ENCODE data around the gene TMEM38A.

TMEM38A gene

DNA sequence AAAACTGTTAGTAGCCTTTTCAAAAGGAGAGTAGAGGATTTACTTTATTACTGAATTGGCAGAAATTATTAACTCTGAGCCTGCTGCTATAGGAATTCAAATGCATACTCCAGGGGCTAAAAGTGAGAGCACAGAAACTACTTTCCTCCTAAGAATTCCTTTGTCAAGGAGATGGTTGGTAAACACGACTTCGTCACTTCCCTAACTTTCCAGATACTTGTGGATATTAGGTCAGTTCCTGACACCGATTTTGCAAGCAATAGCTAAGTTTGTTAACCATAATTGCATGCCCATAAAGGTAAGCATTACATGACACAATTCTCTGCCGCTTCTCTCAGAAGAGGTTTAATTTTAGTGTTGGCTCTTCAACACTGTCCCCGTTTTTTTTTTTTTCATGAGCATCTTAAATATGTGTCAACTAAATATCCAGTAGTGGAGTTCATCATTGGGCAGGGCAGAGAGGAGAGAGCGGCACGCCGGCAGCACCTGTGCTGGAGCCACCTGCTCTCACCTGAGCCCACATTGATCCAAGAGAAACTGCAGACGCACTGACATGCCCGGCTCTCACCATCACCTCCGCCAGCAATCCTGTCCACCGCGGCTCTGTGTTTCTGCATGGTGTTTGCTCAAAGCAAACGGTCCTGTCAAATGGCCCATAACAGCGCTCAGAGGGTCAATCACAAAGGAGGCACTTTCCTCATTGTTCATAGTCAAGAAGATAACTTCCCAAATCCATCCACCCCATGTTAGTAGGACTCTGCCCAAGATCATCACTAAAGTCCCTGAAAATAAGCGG is 35.6 kb upstream of the TMEM38A start:
- no peaks in the 10 kb centered on the region for H3K9me3 Mint-ChIP-seq
- peaks cover 27% of the 10 kb centered on the region for H3K36me3 Mint-ChIP-seq (ENCODE audit: low read depth)
- DNase-seq (ENCODE audit: low spot score) = no peak
- H3K27me3 Mint-ChIP-seq (ENCODE audit: low read depth) = no peaks in the 10 kb centered on the region
- H3K4me1 Mint-ChIP-seq (ENCODE audit: low read depth) = peaks cover 27% of the 10 kb centered on the region
- H3K4me3 Mint-ChIP-seq = peak overlapping the region; percentile 94
- peak overlapping the region; percentile 50 for H3K27ac Mint-ChIP-seq

DNA sequence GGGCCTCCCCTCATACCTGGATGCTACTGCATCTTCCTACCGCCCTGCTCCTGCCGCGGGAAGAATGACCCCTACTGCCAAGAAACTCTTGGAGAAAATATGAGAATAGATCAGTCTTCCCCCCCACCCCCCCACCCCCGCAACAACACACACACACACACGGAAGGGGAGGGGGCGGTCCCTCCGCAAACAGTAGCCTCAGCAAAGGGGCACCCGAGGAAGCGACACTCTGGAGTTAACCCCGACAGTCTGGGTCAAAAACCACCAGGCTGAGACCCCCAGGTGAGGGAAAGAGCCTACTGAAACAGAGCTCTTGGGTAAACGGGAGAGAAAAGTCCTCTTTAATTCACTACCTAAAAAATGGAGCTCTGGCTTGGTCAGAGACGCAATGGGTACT is 34.1 kb upstream of the TMEM38A start:
- H3K36me3 Mint-ChIP-seq (ENCODE audit: low read depth) = peaks cover 34% of the 10 kb centered on the region
- no peaks in the 10 kb centered on the region for H3K27me3 Mint-ChIP-seq (ENCODE audit: low read depth)
- no peaks in the 10 kb centered on the region for H3K9me3 Mint-ChIP-seq
- H3K4me1 Mint-ChIP-seq (ENCODE audit: low read depth) = peaks cover 30% of the 10 kb centered on the region
- H3K4me3 Mint-ChIP-seq = peak overlapping the region; percentile 94
- H3K27ac Mint-ChIP-seq = peak overlapping the region; percentile 89
- peak; percentile 8 for DNase-seq (ENCODE audit: low spot score)

DNA sequence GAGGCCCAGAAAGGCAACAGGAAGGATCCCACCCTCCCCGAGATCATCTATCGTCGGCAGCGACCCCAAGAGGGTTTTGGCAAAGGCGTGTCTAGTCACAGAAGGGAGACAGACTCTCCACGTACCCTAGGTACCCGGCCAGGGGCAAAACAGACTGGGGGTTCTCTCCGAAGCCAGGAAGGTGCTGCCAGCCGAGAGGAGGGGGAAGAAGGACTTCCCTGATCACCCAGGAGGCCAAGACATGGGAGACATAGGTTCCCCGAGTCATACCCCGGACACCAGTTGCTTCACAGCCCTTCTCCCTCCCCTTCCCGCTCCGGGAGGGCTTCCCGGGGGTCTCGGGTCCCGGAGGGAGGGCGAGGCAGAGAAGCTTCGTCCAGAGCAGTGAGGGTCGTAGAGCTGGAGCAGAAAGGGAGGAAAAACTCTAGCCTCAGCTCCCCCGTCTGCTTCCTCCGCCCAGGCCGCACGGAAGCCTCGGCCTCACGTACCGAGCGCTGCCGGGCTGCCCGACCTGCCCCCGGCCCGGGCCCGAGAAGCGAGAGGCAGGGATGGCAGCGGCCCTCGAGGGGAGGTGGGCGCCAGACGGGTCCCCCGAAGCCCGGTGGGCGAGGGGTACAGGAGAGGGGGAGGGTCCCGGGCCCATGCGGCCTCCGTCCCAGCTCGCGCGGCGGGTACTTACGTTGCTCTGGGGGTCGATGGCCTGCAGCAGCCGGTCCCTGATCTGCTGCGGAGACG is 33.6 kb upstream of the TMEM38A start:
- H3K4me1 Mint-ChIP-seq (ENCODE audit: low read depth) = peaks cover 33% of the 10 kb centered on the region

DNA sequence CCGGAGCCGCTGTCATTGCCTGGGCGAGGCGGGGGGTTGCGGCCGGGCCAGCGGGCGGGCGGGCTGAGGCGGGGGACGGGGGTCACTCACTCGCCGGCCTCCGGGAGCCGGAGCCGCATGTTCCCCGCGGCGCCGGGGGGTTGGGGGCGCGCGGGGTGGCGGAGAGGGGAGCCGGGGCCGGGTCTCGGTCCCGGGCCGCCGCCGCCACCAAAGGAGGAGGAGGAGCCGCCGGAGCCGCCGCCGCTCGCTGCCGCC is 33.1 kb upstream of the TMEM38A start:
- no peak overlapping the region for H3K4me3 Mint-ChIP-seq
- H3K9me3 Mint-ChIP-seq = no peaks in the 10 kb centered on the region
- H3K36me3 Mint-ChIP-seq (ENCODE audit: low read depth) = peaks cover 39% of the 10 kb centered on the region
- H3K4me1 Mint-ChIP-seq (ENCODE audit: low read depth) = peaks cover 36% of the 10 kb centered on the region
- no peaks in the 10 kb centered on the region for H3K27me3 Mint-ChIP-seq (ENCODE audit: low read depth)
- no peak for DNase-seq (ENCODE audit: low spot score)
- peak overlapping the region; percentile 36 for H3K27ac Mint-ChIP-seq

More for the DNA sequence above, 33.6 kb upstream of the TMEM38A start:
- Mint-ChIP-seq H3K27ac (peak overlapping the region; percentile 89), H3K36me3 (ENCODE audit: low read depth) (peaks cover 37% of the 10 kb centered on the region), H3K27me3 (ENCODE audit: low read depth) (no peaks in the 10 kb centered on the region), H3K9me3 (no peaks in the 10 kb centered on the region), H3K4me3 (peak overlapping the region; percentile 94)
- peak; percentile 6 for DNase-seq (ENCODE audit: low spot score)

DNA sequence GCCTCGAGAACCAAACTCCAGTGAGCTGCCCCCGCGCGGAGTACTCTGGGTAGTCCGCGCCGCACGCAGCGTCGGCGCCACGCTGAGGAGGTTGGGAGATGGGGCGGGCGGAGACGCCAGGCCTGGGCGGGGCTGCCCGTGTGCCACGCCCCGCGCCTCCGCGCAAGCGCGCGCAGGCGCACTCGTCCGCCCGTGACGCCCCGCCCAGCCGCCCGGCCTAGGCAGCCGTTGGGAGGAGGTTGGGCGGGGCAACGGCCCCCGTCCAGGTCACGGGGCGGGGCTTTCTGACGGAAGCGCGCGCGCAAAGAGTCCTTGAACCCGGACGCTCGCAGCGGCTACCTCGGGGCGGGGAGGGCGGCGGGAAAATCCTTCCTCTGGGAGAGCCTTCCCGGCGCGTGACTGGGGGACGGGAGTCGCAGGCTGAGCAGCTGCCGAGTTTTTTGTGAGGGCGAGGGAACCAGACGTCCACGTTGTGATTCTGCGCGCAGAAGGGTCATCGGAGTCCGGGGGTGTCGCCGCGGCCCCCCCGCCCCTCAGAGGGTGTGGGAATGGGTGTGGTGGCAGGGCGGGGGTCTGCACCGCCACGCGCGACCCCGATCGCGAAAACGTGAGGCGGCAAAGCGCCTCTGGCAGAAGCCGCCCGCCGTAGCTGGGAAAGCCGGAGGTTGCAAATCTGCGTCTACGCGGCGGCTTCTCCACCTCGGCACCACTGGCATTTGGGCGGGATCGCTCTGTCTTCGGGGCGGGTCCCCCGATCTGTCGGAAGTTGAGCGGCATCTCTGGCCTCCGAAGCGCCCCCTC is 32.6 kb upstream of the TMEM38A start, which contains the start of gene MED26:
MED26 (minus strand) TSS at position 22 of the 801 bp plus-strand sequence. CDS start 261 bp downstream, outside the sequence.
- no peaks in the 10 kb centered on the region for H3K27me3 Mint-ChIP-seq (ENCODE audit: low read depth)
- H3K36me3 Mint-ChIP-seq (ENCODE audit: low read depth) = peaks cover 39% of the 10 kb centered on the region
- peak within 1 kb of the TSS; percentile 99 for H3K4me3 Mint-ChIP-seq
- H3K9me3 Mint-ChIP-seq = no peaks in the 10 kb centered on the region
- H3K4me1 Mint-ChIP-seq (ENCODE audit: low read depth) = peaks cover 36% of the 10 kb centered on the region
- H3K27ac Mint-ChIP-seq = peak within 1 kb of the TSS; percentile 100
- DNase-seq (ENCODE audit: low spot score) = peak; percentile 92

DNA sequence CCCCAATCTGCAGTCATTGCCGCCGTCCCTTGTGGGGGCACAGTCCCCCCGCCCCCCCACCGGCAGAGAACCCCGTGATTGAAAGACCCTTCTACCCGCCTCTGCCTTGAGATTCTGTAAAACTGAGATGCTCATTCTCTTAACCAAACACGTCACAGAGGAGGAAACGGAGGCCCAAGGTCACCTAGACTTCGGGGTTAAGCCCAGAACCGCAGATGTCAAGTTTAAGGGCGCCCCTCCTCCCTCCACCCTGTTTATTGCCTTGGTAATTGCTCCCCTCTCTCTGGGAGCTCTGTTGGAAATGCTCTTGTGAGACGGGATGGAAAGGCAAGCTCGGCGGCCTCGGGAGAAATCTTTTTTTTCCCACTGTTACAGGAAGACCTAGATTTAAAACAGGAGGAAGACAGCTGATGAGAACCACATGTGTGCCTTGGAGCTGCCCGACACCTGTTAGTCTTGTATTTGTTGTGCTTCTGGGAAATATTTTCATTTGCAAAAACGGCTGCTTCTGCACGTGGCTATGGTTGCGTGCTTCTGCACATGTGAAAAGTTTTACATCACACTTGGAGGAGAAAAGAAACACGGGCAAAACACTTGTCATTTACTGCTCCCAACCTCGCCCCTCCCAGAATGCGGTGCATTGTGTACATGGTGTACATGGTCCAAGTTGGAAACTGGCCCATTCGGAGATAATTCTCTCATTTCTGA is 31.8 kb upstream of the TMEM38A start:
- Mint-ChIP-seq H3K9me3 (no peaks in the 10 kb centered on the region), H3K27me3 (ENCODE audit: low read depth) (no peaks in the 10 kb centered on the region), H3K36me3 (ENCODE audit: low read depth) (peaks cover 45% of the 10 kb centered on the region), H3K4me1 (ENCODE audit: low read depth) (peaks cover 36% of the 10 kb centered on the region), H3K4me3 (peak overlapping the region; percentile 99), H3K27ac (peak overlapping the region; percentile 100)
- no peak for DNase-seq (ENCODE audit: low spot score)

DNA sequence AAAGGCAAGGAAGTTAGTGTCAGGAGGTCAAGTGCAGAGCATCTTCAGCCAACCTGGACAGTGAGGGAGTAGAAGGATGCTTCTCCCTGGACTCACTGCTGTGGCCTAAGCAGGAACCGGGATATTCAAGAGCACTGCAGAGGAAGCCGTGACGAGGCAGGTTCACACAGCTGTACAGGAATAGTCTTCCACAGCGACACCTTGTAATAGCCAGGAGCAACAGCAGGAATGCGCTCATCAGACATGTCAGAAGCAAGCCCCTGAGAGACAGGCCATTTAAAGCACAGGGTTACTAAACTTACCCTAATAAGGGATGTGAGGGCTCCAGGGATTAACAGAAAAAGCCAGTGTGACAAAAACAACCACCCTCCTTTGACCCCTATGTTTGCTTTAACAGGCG is 29.5 kb upstream of the TMEM38A start:
- Mint-ChIP-seq H3K4me3 (no peak overlapping the region), H3K36me3 (ENCODE audit: low read depth) (peaks cover 40% of the 10 kb centered on the region), H3K27ac (peak overlapping the region; percentile 49)

DNA sequence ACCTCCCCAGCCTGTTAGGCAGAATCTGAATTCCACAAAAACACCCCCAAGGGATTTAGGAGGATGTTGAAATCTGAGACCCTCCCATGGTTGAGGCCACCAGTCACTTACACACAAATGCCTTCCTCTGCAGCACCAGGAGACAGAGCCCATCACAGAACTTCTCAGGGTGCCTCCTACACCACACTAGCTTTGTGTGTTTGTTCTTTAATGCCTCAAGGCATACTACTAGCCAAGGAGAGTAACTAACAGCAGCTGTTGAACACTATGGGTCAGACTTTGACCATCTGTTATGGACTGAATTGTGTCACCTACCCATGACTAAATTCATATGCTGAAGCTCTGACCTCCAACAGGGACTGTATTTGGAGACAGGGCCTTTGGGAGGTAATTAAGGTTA is 23.4 kb upstream of the TMEM38A start:
- H3K27ac Mint-ChIP-seq = no peak overlapping the region

More for the DNA sequence above, 29.5 kb upstream of the TMEM38A start:
- peaks cover 23% of the 10 kb centered on the region for H3K4me1 Mint-ChIP-seq (ENCODE audit: low read depth)
- no peaks in the 10 kb centered on the region for H3K27me3 Mint-ChIP-seq (ENCODE audit: low read depth)
- DNase-seq (ENCODE audit: low spot score) = no peak
- H3K9me3 Mint-ChIP-seq = no peaks in the 10 kb centered on the region

DNA sequence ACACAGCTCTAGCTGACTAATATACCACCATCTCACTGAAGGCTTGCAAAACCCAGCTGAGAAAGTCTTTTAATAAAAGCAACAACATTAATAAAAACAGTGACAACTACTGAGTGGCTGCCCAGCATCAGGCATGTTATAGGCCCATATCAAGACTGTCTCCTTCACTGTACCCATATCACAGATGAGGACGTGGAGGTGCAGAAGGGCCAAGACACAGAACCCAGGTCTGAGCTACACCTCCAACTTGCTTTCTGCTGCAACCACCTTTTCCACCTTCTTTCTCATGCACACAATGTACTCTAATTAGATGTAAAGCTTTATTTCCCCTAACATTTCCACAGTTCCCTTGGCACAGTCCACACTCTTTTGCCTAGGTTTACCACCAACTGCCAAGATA is 22.3 kb upstream of the TMEM38A start:
- peak overlapping the region; percentile 28 for H3K27ac Mint-ChIP-seq
- H3K4me1 Mint-ChIP-seq (ENCODE audit: low read depth) = peaks cover 2% of the 10 kb centered on the region
- no peaks in the 10 kb centered on the region for H3K27me3 Mint-ChIP-seq (ENCODE audit: low read depth)
- no peak for DNase-seq (ENCODE audit: low spot score)
- no peaks in the 10 kb centered on the region for H3K9me3 Mint-ChIP-seq
- no peak overlapping the region for H3K4me3 Mint-ChIP-seq
- H3K36me3 Mint-ChIP-seq (ENCODE audit: low read depth) = peaks cover 41% of the 10 kb centered on the region

More for the DNA sequence above, 23.4 kb upstream of the TMEM38A start:
- Mint-ChIP-seq H3K4me1 (ENCODE audit: low read depth) (peaks cover 4% of the 10 kb centered on the region), H3K36me3 (ENCODE audit: low read depth) (peaks cover 37% of the 10 kb centered on the region), H3K9me3 (no peaks in the 10 kb centered on the region), H3K27me3 (ENCODE audit: low read depth) (no peaks in the 10 kb centered on the region), H3K4me3 (no peak overlapping the region)
- no peak for DNase-seq (ENCODE audit: low spot score)

DNA sequence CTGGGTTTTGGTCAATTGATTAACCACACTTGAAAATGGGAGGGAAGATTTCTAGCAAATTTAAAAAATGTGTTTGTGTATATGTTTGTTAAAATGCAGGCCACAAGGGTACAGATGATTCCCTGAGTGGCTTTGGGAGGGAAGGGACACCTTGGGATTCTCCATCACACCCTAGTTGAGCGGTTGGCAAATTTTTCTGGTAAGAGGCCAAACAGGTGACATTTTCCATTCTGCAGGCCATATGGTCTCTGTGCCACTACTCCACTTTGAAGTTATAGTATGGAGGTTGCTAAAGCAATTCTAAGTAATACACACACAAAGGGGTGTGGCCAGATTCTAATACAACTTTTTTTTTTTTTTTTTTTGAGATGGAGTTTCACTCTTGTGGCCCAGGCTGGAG is 20.0 kb upstream of the TMEM38A start:
- peaks cover 46% of the 10 kb centered on the region for H3K36me3 Mint-ChIP-seq (ENCODE audit: low read depth)
- H3K4me3 Mint-ChIP-seq = no peak overlapping the region
- H3K27ac Mint-ChIP-seq = no peak overlapping the region
- peaks cover 2% of the 10 kb centered on the region for H3K4me1 Mint-ChIP-seq (ENCODE audit: low read depth)
- no peaks in the 10 kb centered on the region for H3K27me3 Mint-ChIP-seq (ENCODE audit: low read depth)
- no peaks in the 10 kb centered on the region for H3K9me3 Mint-ChIP-seq
- no peak for DNase-seq (ENCODE audit: low spot score)

DNA sequence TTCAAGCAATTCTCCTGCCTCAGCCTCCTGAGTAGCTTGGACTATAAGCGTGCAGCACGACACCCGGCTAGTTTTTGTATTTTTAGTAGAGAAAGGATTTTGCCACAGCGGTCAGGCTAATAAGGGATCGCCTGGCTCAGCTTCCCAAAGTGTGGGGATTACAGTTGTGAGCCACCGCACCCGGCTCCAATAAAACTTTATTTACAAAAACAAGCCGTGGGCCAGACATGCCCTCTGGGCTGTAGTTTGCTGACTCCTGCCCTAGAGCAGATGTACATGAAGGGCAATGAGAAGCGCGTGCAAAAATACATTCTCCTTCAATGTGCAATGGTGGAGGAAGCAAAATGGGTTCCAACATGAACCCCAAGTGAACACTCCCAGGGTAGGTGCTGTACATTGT is 19.2 kb upstream of the TMEM38A start:
- no peak overlapping the region for H3K4me3 Mint-ChIP-seq
- no peak for DNase-seq (ENCODE audit: low spot score)
- no peaks in the 10 kb centered on the region for H3K9me3 Mint-ChIP-seq
- peaks cover 2% of the 10 kb centered on the region for H3K4me1 Mint-ChIP-seq (ENCODE audit: low read depth)
- no peak overlapping the region for H3K27ac Mint-ChIP-seq
- peaks cover 48% of the 10 kb centered on the region for H3K36me3 Mint-ChIP-seq (ENCODE audit: low read depth)
- no peaks in the 10 kb centered on the region for H3K27me3 Mint-ChIP-seq (ENCODE audit: low read depth)

DNA sequence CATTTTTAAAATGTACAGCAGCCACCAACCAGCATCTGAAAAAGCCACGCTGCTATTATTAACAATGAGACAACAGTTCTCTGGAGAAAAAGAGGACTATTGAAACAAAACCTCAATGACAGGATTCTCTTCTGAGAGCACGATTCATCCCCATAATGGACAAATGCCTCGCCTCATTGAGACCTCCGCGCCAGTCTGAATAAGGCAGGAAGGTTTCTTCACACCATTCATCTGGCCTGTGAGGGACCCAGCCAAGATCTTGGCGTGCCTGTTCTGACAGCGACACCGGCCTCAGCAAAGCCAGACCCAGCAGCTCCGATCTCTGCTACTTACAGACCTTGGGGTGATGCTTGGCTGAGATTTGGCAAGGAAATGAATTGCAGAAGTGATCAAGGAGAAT is 15.8 kb upstream of the TMEM38A start:
- peaks cover 3% of the 10 kb centered on the region for H3K4me1 Mint-ChIP-seq (ENCODE audit: low read depth)
- H3K9me3 Mint-ChIP-seq = no peaks in the 10 kb centered on the region
- no peaks in the 10 kb centered on the region for H3K27me3 Mint-ChIP-seq (ENCODE audit: low read depth)
- H3K27ac Mint-ChIP-seq = no peak overlapping the region
- H3K36me3 Mint-ChIP-seq (ENCODE audit: low read depth) = peaks cover 55% of the 10 kb centered on the region
- DNase-seq (ENCODE audit: low spot score) = no peak
- H3K4me3 Mint-ChIP-seq = no peak overlapping the region

DNA sequence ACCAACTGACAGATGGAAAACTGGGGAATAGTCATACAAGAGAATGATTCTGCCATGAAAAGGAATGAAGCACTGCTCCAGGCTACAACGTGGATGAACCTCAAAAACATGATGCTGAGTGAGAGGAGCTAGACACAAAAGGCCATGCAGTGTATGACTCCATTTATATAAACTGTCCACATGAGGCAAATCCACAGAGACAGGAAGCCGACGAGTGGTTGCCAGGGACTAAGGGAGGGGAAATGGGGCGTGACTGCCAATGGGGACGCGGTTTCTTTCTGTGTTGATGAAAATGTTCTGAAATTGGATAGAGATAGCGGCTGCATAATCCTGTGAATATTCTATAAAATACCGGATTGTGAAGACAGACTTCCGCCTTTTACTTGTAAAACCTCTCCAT is 11.2 kb upstream of the TMEM38A start:
- Mint-ChIP-seq H3K9me3 (no peaks in the 10 kb centered on the region), H3K4me1 (ENCODE audit: low read depth) (peaks cover 5% of the 10 kb centered on the region), H3K4me3 (no peak overlapping the region), H3K27me3 (ENCODE audit: low read depth) (no peaks in the 10 kb centered on the region), H3K36me3 (ENCODE audit: low read depth) (peaks cover 67% of the 10 kb centered on the region), H3K27ac (no peak overlapping the region)
- no peak for DNase-seq (ENCODE audit: low spot score)
